Body of pancreas (tissue), 4 donors: ENCODE results near the gene MYL11. TPM values are rescaled to one million over a fixed set of nuclear protein-coding genes. Genes with fewer than 3 reads are reported as not detected.

Experiments
- ATAC-seq: fragments of 150-250 bp; one replicate; pipeline ENCODE4 v1.9.1; 2016
- DNase-seq, 4 donors: peaks; one replicate each; pipeline ENCODE4 v3.0.0-alpha.2; 2019
- H3K27ac ChIP-seq, 4 donors: fragments of 200-600 bp; sonication (generic); 1 replicate in 3 of 4; 2 replicates in 1 of 4; pipeline versions ENCODE4 v1.5.1 to v1.6.1; 2016 to 2019; ENCODE audit warnings: mild to moderate bottlenecking in 1 of 4, mixed read lengths in 1 of 4, moderate library complexity in 1 of 4
- H3K27me3 ChIP-seq, 2 donors: fragments of 200-600 bp; sonication (generic); one replicate each; pipeline ENCODE4 v1.6.0; 2016; ENCODE audit warnings: mild to moderate bottlenecking in 1 of 2
- H3K36me3 ChIP-seq, 2 donors: fragments of 200-600 bp; sonication (generic); replicated peaks in 1 of 2; 2 replicates each; pipeline ENCODE4 v1.5.1; 2016; ENCODE audit warnings: low read depth in 2 of 2; ENCODE audit not compliant: insufficient read depth in 1 of 2
- H3K4me1 ChIP-seq: fragments of 200-600 bp; sonication (generic); one replicate; pipeline ENCODE4 v1.6.0; 2016
- H3K4me3 ChIP-seq, 2 donors: fragments of 200-600 bp; sonication (generic); 1 replicate in 1 of 2; 2 replicates in 1 of 2; pipeline ENCODE4 v1.5.1; 2016 to 2019
- H3K9me3 ChIP-seq, 3 donors: fragments of 200-600 bp; sonication (generic); 1 replicate in 2 of 3; 2 replicates in 1 of 3; pipeline ENCODE4 v1.5.1; 2016
- POLR2A ChIP-seq, 3 donors: fragments of 450-650 bp; IDR thresholded peaks; one replicate each; pipeline ENCODE4 v1.6.1; 2016; ENCODE audit warnings: antibody characterized with exemption in 3 of 3, mild to moderate bottlenecking in 2 of 3
- WGBS, 2 donors: methylation state at CpG; one replicate each; pipeline ENCODE4 v1.1.5; 2017; 5-methylcytosine and 5-hydroxymethylcytosine counted together
- intact Hi-C: fragments of 100-400 bp; cut with DNase I; formaldehyde crosslinking; loops from one replicate; pipeline ENCODE4 v1.15.1; 2023
- total RNA-seq, 2 donors: library from RNA; depleted of rRNA; stranded (reverse); fragments of >200 nt; gene quantifications; one replicate each; pipeline ENCODE4 v1.1.0, GENCODE V29; 2016
- TF ChIP-seq, protein P1 (sequence below), 7 experiments: fragments of 450-650 bp in 4 of 7; fragments of 200-600 bp in 3 of 7; sonication (generic) in 3 of 7; IDR thresholded peaks; one replicate each; pipeline ENCODE4 v1.5.1; 2016 to 2019; ENCODE audit warnings: antibody characterized with exemption in 7 of 7

The MYL11 gene
- total RNA-seq, 2 donors from 2014 or later, result not detected

DNA sequence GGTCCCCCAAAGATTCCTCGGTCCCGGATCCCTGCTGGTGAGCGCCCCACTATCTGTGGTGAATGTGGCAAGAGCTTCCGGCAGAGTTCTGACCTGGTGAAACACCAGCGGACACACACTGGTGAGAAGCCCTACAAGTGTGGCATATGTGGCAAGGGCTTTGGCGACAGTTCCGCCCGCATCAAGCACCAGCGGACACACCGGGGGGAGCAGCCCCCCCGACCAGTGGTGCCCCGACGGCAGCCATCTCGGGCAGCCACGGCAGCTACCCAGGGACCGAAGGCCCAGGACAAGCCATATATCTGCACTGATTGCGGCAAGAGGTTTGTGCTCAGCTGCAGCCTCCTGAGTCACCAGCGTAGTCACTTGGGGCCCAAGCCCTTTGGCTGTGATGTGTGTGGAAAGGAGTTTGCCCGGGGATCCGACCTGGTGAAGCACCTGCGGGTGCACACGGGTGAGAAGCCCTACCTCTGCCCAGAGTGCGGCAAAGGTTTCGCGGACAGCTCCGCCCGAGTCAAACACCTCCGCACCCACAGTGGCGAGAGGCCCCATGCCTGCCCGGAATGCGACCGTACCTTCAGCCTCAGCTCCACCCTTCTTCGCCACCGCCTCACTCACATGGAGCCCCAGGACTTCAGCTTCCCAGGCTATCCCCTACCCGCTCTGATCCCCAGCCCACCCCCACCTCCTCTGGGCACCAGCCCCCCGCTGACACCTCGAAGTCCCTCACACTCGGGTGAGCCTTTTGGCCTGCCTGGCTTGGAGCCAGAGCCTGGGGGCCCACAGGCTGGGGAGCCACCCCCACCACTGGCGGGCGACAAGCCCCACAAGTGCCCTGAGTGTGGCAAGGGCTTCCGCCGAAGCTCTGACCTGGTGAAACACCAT, 23.4 kb downstream of the MYL11 start:
- Histone ChIP-seq H3K36me3 (no peaks in the 10 kb centered on the region), H3K27me3 (no peaks in the 10 kb centered on the region), H3K4me3 (no peak overlapping the region), H3K9me3 (no peaks in the 10 kb centered on the region), H3K4me1 (peaks cover 49% of the 10 kb centered on the region), H3K27ac (no peak overlapping the region)
- no peak for ATAC-seq
- intact Hi-C loops, result no loop called here
- TF ChIP-seq, protein P1, sequence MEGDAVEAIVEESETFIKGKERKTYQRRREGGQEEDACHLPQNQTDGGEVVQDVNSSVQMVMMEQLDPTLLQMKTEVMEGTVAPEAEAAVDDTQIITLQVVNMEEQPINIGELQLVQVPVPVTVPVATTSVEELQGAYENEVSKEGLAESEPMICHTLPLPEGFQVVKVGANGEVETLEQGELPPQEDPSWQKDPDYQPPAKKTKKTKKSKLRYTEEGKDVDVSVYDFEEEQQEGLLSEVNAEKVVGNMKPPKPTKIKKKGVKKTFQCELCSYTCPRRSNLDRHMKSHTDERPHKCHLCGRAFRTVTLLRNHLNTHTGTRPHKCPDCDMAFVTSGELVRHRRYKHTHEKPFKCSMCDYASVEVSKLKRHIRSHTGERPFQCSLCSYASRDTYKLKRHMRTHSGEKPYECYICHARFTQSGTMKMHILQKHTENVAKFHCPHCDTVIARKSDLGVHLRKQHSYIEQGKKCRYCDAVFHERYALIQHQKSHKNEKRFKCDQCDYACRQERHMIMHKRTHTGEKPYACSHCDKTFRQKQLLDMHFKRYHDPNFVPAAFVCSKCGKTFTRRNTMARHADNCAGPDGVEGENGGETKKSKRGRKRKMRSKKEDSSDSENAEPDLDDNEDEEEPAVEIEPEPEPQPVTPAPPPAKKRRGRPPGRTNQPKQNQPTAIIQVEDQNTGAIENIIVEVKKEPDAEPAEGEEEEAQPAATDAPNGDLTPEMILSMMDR (IDR thresholded peaks at IDR 0.05), result no peak
- TF ChIP-seq POLR2A (IDR thresholded peaks at IDR 0.05), result no peak
- 87 to 97% methylated on average over 6 to 36 of the region's 42 CpGs for WGBS, 2 donors
- no peak for DNase-seq

DNA sequence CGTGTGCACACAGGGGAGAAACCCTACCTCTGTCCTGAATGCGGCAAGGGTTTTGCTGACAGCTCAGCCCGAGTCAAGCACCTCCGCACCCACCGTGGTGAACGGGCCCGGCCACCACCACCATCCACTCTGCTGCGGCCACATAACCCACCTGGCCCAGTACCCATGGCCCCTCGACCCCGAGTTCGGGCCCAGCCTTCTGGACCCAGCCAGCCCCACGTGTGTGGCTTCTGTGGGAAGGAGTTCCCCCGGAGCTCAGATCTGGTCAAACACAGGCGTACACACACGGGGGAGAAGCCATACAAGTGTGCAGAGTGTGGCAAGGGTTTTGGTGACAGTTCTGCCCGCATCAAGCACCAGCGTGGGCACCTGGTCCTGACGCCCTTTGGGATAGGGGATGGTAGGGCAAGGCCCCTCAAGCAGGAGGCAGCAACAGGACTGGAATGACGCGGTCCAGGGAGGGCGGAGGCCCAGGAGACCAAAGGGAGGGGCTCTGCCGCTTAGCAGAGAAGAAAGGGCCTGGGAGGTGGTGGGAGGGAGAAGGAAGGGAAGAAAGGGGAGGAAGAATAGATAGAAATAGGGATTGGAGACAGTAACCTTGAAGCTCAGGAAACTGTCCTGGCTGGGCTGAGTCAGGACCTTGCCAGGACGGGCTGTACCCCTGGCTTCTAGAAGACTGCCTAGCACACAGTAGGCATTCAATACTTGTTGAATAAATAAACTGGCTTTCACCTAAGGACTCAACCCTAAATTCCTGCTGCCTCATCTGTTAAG, 24.2 kb downstream of the MYL11 start:
- Histone ChIP-seq H3K36me3 (no peaks in the 10 kb centered on the region), H3K27ac (no peak overlapping the region), H3K9me3 (no peaks in the 10 kb centered on the region), H3K27me3 (no peaks in the 10 kb centered on the region), H3K4me1 (peaks cover 49% of the 10 kb centered on the region), H3K4me3 (no peak overlapping the region)
- 79 to 85% methylated on average over 10 to 23 of the region's 23 CpGs for WGBS, 2 donors
- intact Hi-C loops, result no loop called here
- TF ChIP-seq, protein P1 (IDR thresholded peaks at IDR 0.05), result no peak
- TF ChIP-seq POLR2A (IDR thresholded peaks at IDR 0.05), result no peak
- DNase-seq, result no peak
- no peak for ATAC-seq

DNA sequence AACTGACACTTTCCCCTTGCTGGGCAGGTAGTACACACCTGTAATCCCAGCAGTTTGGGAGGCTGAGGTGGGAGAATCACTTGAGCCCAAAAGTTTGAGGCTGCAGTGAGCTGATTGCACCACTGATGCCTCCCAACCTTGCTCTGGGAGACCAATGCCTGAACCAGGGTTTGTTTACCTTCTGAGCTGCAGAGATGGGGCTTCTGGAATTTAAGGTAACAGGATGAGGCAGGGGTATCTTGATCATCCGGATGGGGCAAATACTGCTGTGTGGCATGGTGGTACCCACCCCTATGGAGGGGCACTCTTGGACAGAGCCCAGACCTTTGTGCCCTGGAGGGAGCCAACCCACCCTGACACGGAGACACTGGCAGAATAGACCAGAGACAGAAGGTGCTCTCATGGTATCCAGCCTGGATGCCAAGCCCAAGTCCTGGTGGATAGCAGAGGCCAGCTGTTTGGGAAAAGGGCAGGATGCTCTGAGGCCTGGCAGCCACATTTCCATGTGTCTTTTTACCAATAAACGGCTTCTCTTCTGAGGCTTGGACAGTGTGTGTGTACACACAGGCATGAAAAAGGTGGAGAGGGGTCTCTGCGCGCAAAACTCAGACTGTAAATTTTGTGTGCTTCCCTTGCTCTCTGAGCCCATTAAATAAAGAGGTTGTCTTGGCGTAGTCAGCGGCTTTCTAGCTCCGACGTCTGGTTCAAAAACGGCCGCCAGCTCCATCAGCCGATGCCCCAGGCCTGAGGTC, 25.0 kb downstream of the MYL11 start:
- H3K27ac ChIP-seq, result peak overlapping the region; percentile 46 to 81 (median 70)
- intact Hi-C loops, result no loop called here
- TF ChIP-seq, protein P1 (IDR thresholded peaks at IDR 0.05), result no peak
- TF ChIP-seq POLR2A (IDR thresholded peaks at IDR 0.05), result no peak
- no peaks in the 10 kb centered on the region for H3K36me3 ChIP-seq
- H3K9me3 ChIP-seq, result no peaks in the 10 kb centered on the region
- peak overlapping the region in 1 of 2 donors; percentile 50 for H3K4me3 ChIP-seq
- DNase-seq, result no peak
- peaks cover 46% of the 10 kb centered on the region for H3K4me1 ChIP-seq
- no peaks in the 10 kb centered on the region for H3K27me3 ChIP-seq
- ATAC-seq, result no peak
- 25 to 41% methylated on average over 4 to 12 of the region's 12 CpGs for WGBS, 2 donors

DNA sequence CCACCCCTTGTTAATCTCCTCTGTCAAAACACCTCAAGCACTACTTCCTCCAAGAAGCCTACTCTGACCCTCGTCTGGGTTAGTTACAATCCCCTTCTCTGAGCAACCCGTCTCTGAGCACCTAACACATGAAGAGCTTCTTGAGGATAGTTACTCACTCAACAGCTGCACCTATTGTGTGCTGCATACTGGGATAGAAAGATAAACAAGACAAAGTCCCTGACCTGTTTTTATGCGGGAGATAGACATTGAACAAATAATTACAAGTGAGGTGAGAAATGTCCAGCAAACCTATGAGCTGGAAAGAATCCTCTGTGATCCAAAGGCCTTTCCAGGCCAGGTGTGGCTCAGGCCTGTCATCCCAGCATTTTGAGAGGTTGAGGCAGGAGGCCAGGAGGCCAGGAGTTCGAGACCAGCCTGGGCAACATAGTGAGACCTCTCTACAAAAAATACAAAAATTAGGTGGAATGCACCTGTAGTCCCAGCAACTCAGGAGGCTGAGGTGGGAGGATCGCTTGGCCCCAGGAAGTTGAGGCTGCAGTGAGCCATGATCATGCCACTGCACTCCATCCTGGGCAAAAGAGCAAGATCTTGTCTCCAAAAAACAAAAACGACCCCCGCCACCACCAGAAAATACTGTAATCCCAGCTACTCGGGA, 27.3 kb downstream of the MYL11 start:
- Histone ChIP-seq H3K36me3 (no peaks in the 10 kb centered on the region), H3K4me3 (no peak overlapping the region), H3K27ac (peak overlapping the region in 1 of 4 donors; percentile 18), H3K27me3 (no peaks in the 10 kb centered on the region), H3K4me1 (peaks cover 34% of the 10 kb centered on the region), H3K9me3 (no peaks in the 10 kb centered on the region)
- no peak for DNase-seq
- TF ChIP-seq, protein P1 (IDR thresholded peaks at IDR 0.05), result no peak
- no peak for TF ChIP-seq POLR2A (IDR thresholded peaks at IDR 0.05)
- intact Hi-C loops, result no loop called here
- no peak for ATAC-seq
- 51 to 66% methylated on average over 7 to 8 of the region's 8 CpGs for WGBS, 2 donors
